Liver (tissue), 9 donors: Measurements from ENCODE around the gene HEPN1. TPM values are rescaled to one million over a fixed set of nuclear protein-coding genes. Genes with fewer than 3 reads are reported as not detected.

Experiments
- DNase-seq: peaks from one replicate; pipeline ENCODE4 v3.0.0-alpha.2; 2017; ENCODE audit warnings: low spot score
- H3K27ac ChIP-seq, 2 donors: one replicate each; pipeline ENCODE4 v1.7.0; 2013; ENCODE audit warnings: inconsistent platforms in 2 of 2, low read length in 2 of 2, control low read depth in 1 of 2, low read depth in 1 of 2, mild to moderate bottlenecking in 1 of 2
- H3K27me3 ChIP-seq, 4 donors: one replicate each; pipeline versions ENCODE4 v1.6.1 to v1.7.0; 2013; ENCODE audit warnings: low read length in 3 of 4, inconsistent platforms in 1 of 4, mild to moderate bottlenecking in 1 of 4, moderate library complexity in 1 of 4; ENCODE audit not compliant: control insufficient read depth in 4 of 4, insufficient read depth in 4 of 4
- H3K36me3 ChIP-seq, 4 donors: one replicate each; pipeline versions ENCODE4 v1.6.1 to v1.7.0; 2013; ENCODE audit warnings: low read length in 3 of 4, mild to moderate bottlenecking in 3 of 4, low read depth in 1 of 4, moderate library complexity in 1 of 4; ENCODE audit not compliant: control insufficient read depth in 4 of 4, insufficient read depth in 3 of 4
- H3K4me1 ChIP-seq, 4 donors: one replicate each; pipeline versions ENCODE4 v1.6.1 to v1.7.0; 2013; ENCODE audit warnings: low read length in 3 of 4, mild to moderate bottlenecking in 3 of 4, moderate library complexity in 1 of 4; ENCODE audit not compliant: control insufficient read depth in 4 of 4, insufficient read depth in 4 of 4
- H3K4me3 ChIP-seq, 3 donors: one replicate each; pipeline versions ENCODE4 v1.6.1 to v1.7.0; 2013; ENCODE audit warnings: low read length in 3 of 3, control low read depth in 1 of 3, low read depth in 1 of 3, mild to moderate bottlenecking in 1 of 3
- H3K9ac ChIP-seq, 2 donors: one replicate each; pipeline ENCODE4 v1.7.0; 2013; ENCODE audit warnings: low read length in 2 of 2, mild to moderate bottlenecking in 2 of 2, moderate library complexity in 2 of 2, control low read depth in 1 of 2, low read depth in 1 of 2
- H3K9me3 ChIP-seq, 4 donors: one replicate each; pipeline versions ENCODE4 v1.6.1 to v1.7.0; 2013; ENCODE audit warnings: low read length in 3 of 4; ENCODE audit not compliant: control insufficient read depth in 4 of 4
- EGR1 ChIP-seq, 2 donors: IDR thresholded peaks; 2 replicates each; pipeline ENCODE4 v1.6.1; 2016 to 2018; ENCODE audit warnings: antibody characterized with exemption in 2 of 2, low read depth in 2 of 2
- FOXA1 ChIP-seq: IDR thresholded peaks from 2 replicates; pipeline ENCODE4 v1.6.1; 2016; ENCODE audit warnings: antibody characterized with exemption
- FOXA2 ChIP-seq: IDR thresholded peaks from 2 replicates; pipeline ENCODE4 v1.6.1; 2016; ENCODE audit warnings: antibody characterized with exemption
- HNF4A ChIP-seq, 2 donors: conservative IDR thresholded peaks; 2 replicates each; pipeline ENCODE4 v1.6.1; 2016; ENCODE audit warnings: antibody characterized with exemption in 2 of 2, mild to moderate bottlenecking in 2 of 2
- HNF4G ChIP-seq: IDR thresholded peaks from 2 replicates; pipeline ENCODE4 v1.6.1; 2016; ENCODE audit warnings: antibody characterized with exemption
- MAX ChIP-seq: IDR thresholded peaks from 2 replicates; pipeline ENCODE4 v1.6.1; 2016; ENCODE audit warnings: antibody characterized with exemption
- NR2F2 ChIP-seq: IDR thresholded peaks from 2 replicates; pipeline ENCODE4 v1.6.1; 2016; ENCODE audit warnings: antibody characterized with exemption
- RAD21 ChIP-seq, 2 donors: IDR thresholded peaks; 2 replicates each; pipeline ENCODE4 v1.6.1; 2016; ENCODE audit warnings: antibody characterized with exemption in 2 of 2, mild to moderate bottlenecking in 2 of 2
- RXRA ChIP-seq, 2 donors: IDR thresholded peaks; 2 replicates each; pipeline ENCODE4 v1.6.1; 2017 to 2018; ENCODE audit warnings: antibody characterized with exemption in 2 of 2, mild to moderate bottlenecking in 1 of 2
- SP1 ChIP-seq: IDR thresholded peaks from 2 replicates; pipeline ENCODE4 v1.6.1; 2018; ENCODE audit warnings: antibody characterized with exemption, mild to moderate bottlenecking
- WGBS: extraction: QIAGEN DNeasy Blood & Tissue Kit; methylation state at CpG from one replicate; pipeline ENCODE4 v1.1.7; 2013; 5-methylcytosine and 5-hydroxymethylcytosine counted together
- polyA plus RNA-seq, 2 donors: library from polyadenylated mRNA; stranded (reverse) in 1 of 2; unstranded in 1 of 2; fragments of 200-250 nt in 1 of 2; fragments of >200 nt in 1 of 2; fragmentation: Nextera tagmentation in 1 of 2; extraction: Ambion mirVana in 1 of 2; gene quantifications; one replicate each; pipeline versions ENCODE4 v1.2.1 to v1.2.3, GENCODE V29; 2013 to 2015
- total RNA-seq, 2 donors: library from RNA; depleted of rRNA; stranded (reverse); fragments of >200 nt; gene quantifications; one replicate each; pipeline ENCODE4 v1.2.3, GENCODE V29; 2014
- TF ChIP-seq, protein P1 (sequence below): IDR thresholded peaks from 2 replicates; pipeline ENCODE4 v1.6.1; 2016; ENCODE audit warnings: antibody characterized with exemption
- TF ChIP-seq, protein P2 (sequence below): IDR thresholded peaks from 2 replicates; pipeline ENCODE4 v1.6.1; 2016; ENCODE audit warnings: antibody characterized with exemption
- TF ChIP-seq, protein P3 (sequence below): IDR thresholded peaks from 2 replicates; pipeline ENCODE4 v1.6.1; 2016; ENCODE audit warnings: antibody characterized with exemption, mild to moderate bottlenecking
- TF ChIP-seq, protein P4 (sequence below): fragments of 150-350 bp; IDR thresholded peaks from 2 replicates; pipeline ENCODE4 v1.5.1; 2017; ENCODE audit warnings: improper control_type of control experiment, low read depth, low read length; ENCODE audit not compliant: missing input control
- donor health status: healthy.
- donor health status: healthy.
- donor health status: healthy.
- donor health status: healthy.
- donor health status: healthy.

Gene HEPN1
- total and polyA plus RNA-seq, 4 donors, result 0.22 to 2.6 TPM; not detected in 2

DNA sequence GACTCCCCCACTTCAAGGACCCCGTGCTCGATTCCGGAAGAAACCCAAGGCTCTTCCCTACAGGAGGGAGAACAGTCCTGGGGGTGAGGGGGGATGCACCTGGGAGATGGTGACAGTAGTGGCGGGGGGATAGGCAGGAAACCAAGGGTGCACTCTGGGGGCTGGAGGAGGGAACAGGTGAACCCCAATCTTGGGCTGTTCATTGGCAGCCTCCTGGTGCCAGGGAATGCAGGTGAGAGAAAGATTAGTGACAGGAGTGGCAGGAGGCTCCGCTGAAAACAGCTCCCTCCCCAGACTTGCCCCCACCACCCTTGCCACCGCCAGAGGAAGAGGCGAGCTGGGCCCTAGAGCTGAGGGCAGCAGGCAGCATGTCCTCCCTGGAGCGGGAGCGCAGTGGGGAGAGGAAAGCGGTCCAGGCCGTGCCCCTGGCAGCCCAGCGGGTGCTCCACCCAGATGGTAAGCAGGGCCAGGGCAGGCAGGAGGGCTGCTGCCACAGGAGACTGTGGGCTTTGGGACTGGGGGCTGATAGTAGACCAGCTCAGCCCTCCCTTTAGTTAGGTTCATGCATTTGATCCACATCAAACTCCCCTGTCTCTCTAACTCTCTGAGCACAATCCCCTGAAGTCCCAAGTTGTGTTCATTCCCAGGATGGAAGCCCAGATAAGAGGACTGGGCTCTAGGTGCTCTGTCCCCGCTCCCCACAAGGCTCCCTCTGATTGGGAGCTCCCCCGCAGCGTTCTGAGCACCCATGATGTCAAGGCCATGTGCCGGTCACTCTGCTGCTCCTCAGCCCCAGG is 39.4 kb upstream of the HEPN1 start:
- no peaks in the 10 kb centered on the region for H3K36me3 ChIP-seq
- TF ChIP-seq, protein P1, sequence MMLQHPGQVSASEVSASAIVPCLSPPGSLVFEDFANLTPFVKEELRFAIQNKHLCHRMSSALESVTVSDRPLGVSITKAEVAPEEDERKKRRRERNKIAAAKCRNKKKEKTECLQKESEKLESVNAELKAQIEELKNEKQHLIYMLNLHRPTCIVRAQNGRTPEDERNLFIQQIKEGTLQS, result no peak
- TF ChIP-seq, protein P2, sequence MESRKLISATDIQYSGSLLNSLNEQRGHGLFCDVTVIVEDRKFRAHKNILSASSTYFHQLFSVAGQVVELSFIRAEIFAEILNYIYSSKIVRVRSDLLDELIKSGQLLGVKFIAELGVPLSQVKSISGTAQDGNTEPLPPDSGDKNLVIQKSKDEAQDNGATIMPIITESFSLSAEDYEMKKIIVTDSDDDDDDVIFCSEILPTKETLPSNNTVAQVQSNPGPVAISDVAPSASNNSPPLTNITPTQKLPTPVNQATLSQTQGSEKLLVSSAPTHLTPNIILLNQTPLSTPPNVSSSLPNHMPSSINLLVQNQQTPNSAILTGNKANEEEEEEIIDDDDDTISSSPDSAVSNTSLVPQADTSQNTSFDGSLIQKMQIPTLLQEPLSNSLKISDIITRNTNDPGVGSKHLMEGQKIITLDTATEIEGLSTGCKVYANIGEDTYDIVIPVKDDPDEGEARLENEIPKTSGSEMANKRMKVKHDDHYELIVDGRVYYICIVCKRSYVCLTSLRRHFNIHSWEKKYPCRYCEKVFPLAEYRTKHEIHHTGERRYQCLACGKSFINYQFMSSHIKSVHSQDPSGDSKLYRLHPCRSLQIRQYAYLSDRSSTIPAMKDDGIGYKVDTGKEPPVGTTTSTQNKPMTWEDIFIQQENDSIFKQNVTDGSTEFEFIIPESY, result no peak
- TF ChIP-seq HNF4G (no peak), HNF4A (conservative IDR thresholded peaks at IDR 0.05) (no peak), EGR1 (IDR thresholded peaks at IDR 0.05; ENCODE audit: low read depth in 2 of 2) (no peak), FOXA2 (no peak), FOXA1 (no peak), MAX (no peak), RAD21 (IDR thresholded peaks at IDR 0.05) (no peak), SP1 (no peak)
- TF ChIP-seq, protein P3, sequence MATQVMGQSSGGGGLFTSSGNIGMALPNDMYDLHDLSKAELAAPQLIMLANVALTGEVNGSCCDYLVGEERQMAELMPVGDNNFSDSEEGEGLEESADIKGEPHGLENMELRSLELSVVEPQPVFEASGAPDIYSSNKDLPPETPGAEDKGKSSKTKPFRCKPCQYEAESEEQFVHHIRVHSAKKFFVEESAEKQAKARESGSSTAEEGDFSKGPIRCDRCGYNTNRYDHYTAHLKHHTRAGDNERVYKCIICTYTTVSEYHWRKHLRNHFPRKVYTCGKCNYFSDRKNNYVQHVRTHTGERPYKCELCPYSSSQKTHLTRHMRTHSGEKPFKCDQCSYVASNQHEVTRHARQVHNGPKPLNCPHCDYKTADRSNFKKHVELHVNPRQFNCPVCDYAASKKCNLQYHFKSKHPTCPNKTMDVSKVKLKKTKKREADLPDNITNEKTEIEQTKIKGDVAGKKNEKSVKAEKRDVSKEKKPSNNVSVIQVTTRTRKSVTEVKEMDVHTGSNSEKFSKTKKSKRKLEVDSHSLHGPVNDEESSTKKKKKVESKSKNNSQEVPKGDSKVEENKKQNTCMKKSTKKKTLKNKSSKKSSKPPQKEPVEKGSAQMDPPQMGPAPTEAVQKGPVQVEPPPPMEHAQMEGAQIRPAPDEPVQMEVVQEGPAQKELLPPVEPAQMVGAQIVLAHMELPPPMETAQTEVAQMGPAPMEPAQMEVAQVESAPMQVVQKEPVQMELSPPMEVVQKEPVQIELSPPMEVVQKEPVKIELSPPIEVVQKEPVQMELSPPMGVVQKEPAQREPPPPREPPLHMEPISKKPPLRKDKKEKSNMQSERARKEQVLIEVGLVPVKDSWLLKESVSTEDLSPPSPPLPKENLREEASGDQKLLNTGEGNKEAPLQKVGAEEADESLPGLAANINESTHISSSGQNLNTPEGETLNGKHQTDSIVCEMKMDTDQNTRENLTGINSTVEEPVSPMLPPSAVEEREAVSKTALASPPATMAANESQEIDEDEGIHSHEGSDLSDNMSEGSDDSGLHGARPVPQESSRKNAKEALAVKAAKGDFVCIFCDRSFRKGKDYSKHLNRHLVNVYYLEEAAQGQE, result no peak
- H3K27ac ChIP-seq, result no peak overlapping the region
- WGBS, result 90% methylated on average over 16 of the region's 16 CpGs
- no peaks in the 10 kb centered on the region for H3K9me3 ChIP-seq
- no peak overlapping the region for H3K9ac ChIP-seq
- no peaks in the 10 kb centered on the region for H3K27me3 ChIP-seq
- H3K4me1 ChIP-seq, result peaks cover 0 to 30% (median 18%) of the 10 kb centered on the region in 4 donors
- H3K4me3 ChIP-seq, result no peak overlapping the region
- no peak for DNase-seq

- H3K36me3 ChIP-seq, result no peaks in the 10 kb centered on the region
- H3K27ac ChIP-seq, result no peak overlapping the region
- 74% methylated on average over 10 of the region's 10 CpGs for WGBS
- no peak overlapping the region for H3K9ac ChIP-seq
- H3K27me3 ChIP-seq, result no peaks in the 10 kb centered on the region
- H3K4me1 ChIP-seq, result peaks cover 0 to 30% (median 18%) of the 10 kb centered on the region in 4 donors
- H3K9me3 ChIP-seq, result no peaks in the 10 kb centered on the region
- DNase-seq, result no peak
- no peak overlapping the region for H3K4me3 ChIP-seq
- TF ChIP-seq FOXA1, result no peak
- no peak for TF ChIP-seq FOXA2
- TF ChIP-seq RXRA (IDR thresholded peaks at IDR 0.05), result no peak
- TF ChIP-seq, protein P3, result no peak
- TF ChIP-seq, protein P4, sequence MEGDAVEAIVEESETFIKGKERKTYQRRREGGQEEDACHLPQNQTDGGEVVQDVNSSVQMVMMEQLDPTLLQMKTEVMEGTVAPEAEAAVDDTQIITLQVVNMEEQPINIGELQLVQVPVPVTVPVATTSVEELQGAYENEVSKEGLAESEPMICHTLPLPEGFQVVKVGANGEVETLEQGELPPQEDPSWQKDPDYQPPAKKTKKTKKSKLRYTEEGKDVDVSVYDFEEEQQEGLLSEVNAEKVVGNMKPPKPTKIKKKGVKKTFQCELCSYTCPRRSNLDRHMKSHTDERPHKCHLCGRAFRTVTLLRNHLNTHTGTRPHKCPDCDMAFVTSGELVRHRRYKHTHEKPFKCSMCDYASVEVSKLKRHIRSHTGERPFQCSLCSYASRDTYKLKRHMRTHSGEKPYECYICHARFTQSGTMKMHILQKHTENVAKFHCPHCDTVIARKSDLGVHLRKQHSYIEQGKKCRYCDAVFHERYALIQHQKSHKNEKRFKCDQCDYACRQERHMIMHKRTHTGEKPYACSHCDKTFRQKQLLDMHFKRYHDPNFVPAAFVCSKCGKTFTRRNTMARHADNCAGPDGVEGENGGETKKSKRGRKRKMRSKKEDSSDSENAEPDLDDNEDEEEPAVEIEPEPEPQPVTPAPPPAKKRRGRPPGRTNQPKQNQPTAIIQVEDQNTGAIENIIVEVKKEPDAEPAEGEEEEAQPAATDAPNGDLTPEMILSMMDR, result no peak
- no peak for TF ChIP-seq NR2F2
- TF ChIP-seq SP1, result no peak
- TF ChIP-seq MAX, result no peak
These were observed 38.8 kb upstream of the HEPN1 start for GRCh38 chr11:124880290-124880611.
